HepG2 (cell line): ENCODE measurements around the gene NME1. TPM values are rescaled to one million over a fixed set of nuclear protein-coding genes. Genes with fewer than 3 reads are reported as not detected.

Experiments used
- BRCA1 ChIP-seq: sonication (generic); formaldehyde crosslinking; IDR thresholded peaks from 2 replicates; pipeline ENCODE4 v1.4.0; 2020; ENCODE audit warnings: missing genetic modification reagents
- CHD2 ChIP-seq: IDR thresholded peaks from 2 replicates; pipeline ENCODE4 v1.6.1; 2011; ENCODE audit warnings: low read depth, low read length, improper control_type of control experiment
- EEA1 ChIP-seq: sonication (generic); formaldehyde crosslinking; IDR thresholded peaks from 2 replicates; pipeline ENCODE4 v1.5.1; 2020; ENCODE audit warnings: mild to moderate bottlenecking, missing genetic modification reagents, borderline replicate concordance
- ERF ChIP-seq: IDR thresholded peaks from 2 replicates; pipeline ENCODE4 v1.6.1; 2018; ENCODE audit warnings: missing biosample characterization, missing genetic modification reagents
- IRF9 ChIP-seq: sonication (generic); formaldehyde crosslinking; IDR thresholded peaks from 2 replicates; pipeline ENCODE4 v1.8.0; 2022; ENCODE audit warnings: missing genetic modification reagents, mild to moderate bottlenecking, borderline replicate concordance
- JUNB ChIP-seq: sonication (generic); formaldehyde crosslinking; IDR thresholded peaks from 2 replicates; pipeline ENCODE4 v1.8.0; 2022; ENCODE audit warnings: missing genetic modification reagents, mild to moderate bottlenecking, borderline replicate concordance
- REL ChIP-seq: sonication (generic); formaldehyde crosslinking; conservative IDR thresholded peaks from 2 replicates; pipeline ENCODE4 v1.8.0; 2022; ENCODE audit warnings: mild to moderate bottlenecking, missing genetic modification reagents, moderate library complexity
- SALL1 ChIP-seq: sonication (generic); formaldehyde crosslinking; IDR thresholded peaks from 2 replicates; pipeline ENCODE4 v1.8.0; 2022; ENCODE audit warnings: mild to moderate bottlenecking, missing genetic modification reagents
- SRSF9 ChIP-seq: fragments of 200-400 bp; formaldehyde crosslinking; IDR thresholded peaks from 2 replicates; pipeline ENCODE4 v1.6.1; 2018; ENCODE audit warnings: borderline replicate concordance, mild to moderate bottlenecking, low read depth, low read length; ENCODE audit not compliant: insufficient read depth, poor library complexity, severe bottlenecking
- TMF1 ChIP-seq: sonication (generic); formaldehyde crosslinking; IDR thresholded peaks from 2 replicates; pipeline ENCODE4 v1.8.1; 2022; ENCODE audit warnings: low read depth, missing genetic modification reagents
- ZFP36L1 ChIP-seq: sonication (generic); formaldehyde crosslinking; IDR thresholded peaks from 2 replicates; pipeline ENCODE4 v1.8.0; 2022; ENCODE audit warnings: mild to moderate bottlenecking, missing genetic modification reagents, moderate library complexity
- ZNF180 ChIP-seq: sonication (generic); formaldehyde crosslinking; IDR thresholded peaks from 2 replicates; pipeline ENCODE4 v1.4.0; 2020; ENCODE audit warnings: low read depth, missing genetic modification reagents, borderline replicate concordance
- ZNF230 ChIP-seq: sonication (generic); formaldehyde crosslinking; IDR thresholded peaks from 2 replicates; pipeline ENCODE4 v1.4.0; 2020; ENCODE audit warnings: mild to moderate bottlenecking, missing genetic modification reagents
- ZNF569 ChIP-seq: sonication (generic); formaldehyde crosslinking; IDR thresholded peaks from 2 replicates; pipeline ENCODE4 v1.5.0; 2020; ENCODE audit warnings: mild to moderate bottlenecking, missing genetic modification reagents, moderate library complexity, borderline replicate concordance
- ZNF597 ChIP-seq: sonication (generic); formaldehyde crosslinking; IDR thresholded peaks from 2 replicates; pipeline ENCODE4 v1.5.0; 2020; ENCODE audit warnings: missing genetic modification reagents
- ZNF746 ChIP-seq: sonication (generic); formaldehyde crosslinking; IDR thresholded peaks from 2 replicates; pipeline ENCODE4 v1.8.0; 2022; ENCODE audit warnings: mild to moderate bottlenecking, missing genetic modification reagents
- ZNF781 ChIP-seq: sonication (generic); formaldehyde crosslinking; IDR thresholded peaks from 2 replicates; pipeline ENCODE4 v1.5.1; 2020; ENCODE audit warnings: borderline replicate concordance, mild to moderate bottlenecking, missing genetic modification reagents; ENCODE audit errors: not compliant biosample characterization
- ZNF790 ChIP-seq: sonication (generic); formaldehyde crosslinking; IDR thresholded peaks from 2 replicates; pipeline ENCODE4 v1.8.0; 2022; ENCODE audit warnings: missing genetic modification reagents, mild to moderate bottlenecking, borderline replicate concordance
- polyA plus RNA-seq, 8 experiments: library from polyadenylated mRNA; depleted of rRNA in 3 of 8; stranded (reverse) in 7 of 8; unstranded in 1 of 8; fragments of >200 nt; fragmentation: Illumina TruSeq in 4 of 8; extraction: Trizol in 4 of 8; gene quantifications; 2 replicates each; pipeline versions ENCODE4 v1.2.1 to v1.2.3, GENCODE V29; 2011 to 2016; ENCODE audit warnings: low read depth in 4 of 8, missing spikeins in 1 of 8, mixed read lengths in 1 of 8; ENCODE audit not compliant: insufficient read depth in 1 of 8
- total RNA-seq, 5 experiments: library from RNA; depleted of rRNA; stranded (reverse); fragments of >200 nt; fragmentation: Illumina TruSeq; extraction: Trizol; gene quantifications; 2 replicates each; pipeline ENCODE4 v1.2.3, GENCODE V29; 2016; ENCODE audit warnings: low read depth in 1 of 5
- TF ChIP-seq, protein P1 (sequence below): sonication (generic); formaldehyde crosslinking; IDR thresholded peaks from 2 replicates; pipeline ENCODE4 v1.5.0; 2020; ENCODE audit warnings: mild to moderate bottlenecking, missing genetic modification reagents
- TF ChIP-seq, protein P2 (sequence below): sonication (generic); formaldehyde crosslinking; IDR thresholded peaks from 2 replicates; pipeline ENCODE4 v1.4.0; 2020; ENCODE audit warnings: missing genetic modification reagents, mild to moderate bottlenecking, borderline replicate concordance

NME1 gene
- total and polyA plus RNA-seq, 2 of the 13 experiments (the other 11 are each of a cell fraction or from before 2014, with no cell fraction given), result 295 to 516 TPM

DNA sequence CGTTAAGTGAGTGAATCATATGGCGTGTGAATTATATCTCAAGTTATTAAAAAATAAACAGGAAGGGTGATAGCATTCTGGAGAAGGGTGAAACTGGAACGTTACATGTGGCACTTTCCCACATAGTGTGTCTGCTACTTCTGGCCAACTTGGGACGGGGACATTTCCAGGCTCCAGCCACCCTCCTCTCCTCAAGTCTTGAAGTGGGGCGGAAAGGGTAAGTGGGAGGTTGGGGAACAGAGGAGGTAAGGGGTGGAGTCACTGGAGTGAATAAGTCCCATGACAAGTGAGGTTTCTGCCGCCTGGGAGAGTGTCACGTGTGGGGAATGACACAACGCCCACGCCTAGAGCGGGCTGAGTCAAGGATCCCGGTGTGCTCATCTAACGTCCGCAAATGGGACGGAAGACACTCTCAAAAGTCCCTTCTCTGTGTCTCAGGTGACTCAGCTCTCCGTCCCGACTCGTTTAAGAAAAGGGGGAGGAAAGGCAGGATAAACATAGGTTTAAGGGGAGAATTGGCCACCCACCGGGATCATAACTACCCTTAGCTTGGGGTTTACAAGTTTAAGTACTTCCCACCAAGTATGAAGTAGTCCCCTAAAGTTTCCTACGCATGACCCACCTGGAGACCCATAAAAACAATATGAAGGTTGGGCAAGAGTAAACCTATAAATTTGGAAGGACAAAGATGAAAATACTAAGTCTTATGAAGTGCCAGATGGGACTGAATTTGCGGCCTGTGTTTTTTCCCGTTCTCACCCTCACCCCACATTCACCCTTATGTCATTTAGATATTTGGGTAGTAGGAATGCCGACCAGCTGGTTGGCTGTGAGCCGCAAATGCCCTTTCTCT lies 31.5 kb upstream of the NME1 start (continued):
- TF ChIP-seq REL (CRISPR knock-in tag), result peak; percentile 61; the same call in 1 of the 2 replicates
- TF ChIP-seq TMF1 (CRISPR knock-in tag), result no peak
- no peak for TF ChIP-seq EEA1
- TF ChIP-seq, protein P1, sequence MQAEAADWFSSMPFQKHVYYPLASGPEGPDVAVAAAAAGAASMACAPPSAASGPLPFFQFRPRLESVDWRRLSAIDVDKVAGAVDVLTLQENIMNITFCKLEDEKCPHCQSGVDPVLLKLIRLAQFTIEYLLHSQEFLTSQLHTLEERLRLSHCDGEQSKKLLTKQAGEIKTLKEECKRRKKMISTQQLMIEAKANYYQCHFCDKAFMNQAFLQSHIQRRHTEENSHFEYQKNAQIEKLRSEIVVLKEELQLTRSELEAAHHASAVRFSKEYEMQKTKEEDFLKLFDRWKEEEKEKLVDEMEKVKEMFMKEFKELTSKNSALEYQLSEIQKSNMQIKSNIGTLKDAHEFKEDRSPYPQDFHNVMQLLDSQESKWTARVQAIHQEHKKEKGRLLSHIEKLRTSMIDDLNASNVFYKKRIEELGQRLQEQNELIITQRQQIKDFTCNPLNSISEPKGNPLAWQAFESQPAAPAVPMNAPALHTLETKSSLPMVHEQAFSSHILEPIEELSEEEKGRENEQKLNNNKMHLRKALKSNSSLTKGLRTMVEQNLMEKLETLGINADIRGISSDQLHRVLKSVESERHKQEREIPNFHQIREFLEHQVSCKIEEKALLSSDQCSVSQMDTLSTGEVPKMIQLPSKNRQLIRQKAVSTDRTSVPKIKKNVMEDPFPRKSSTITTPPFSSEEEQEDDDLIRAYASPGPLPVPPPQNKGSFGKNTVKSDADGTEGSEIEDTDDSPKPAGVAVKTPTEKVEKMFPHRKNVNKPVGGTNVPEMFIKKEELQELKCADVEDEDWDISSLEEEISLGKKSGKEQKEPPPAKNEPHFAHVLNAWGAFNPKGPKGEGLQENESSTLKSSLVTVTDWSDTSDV, result no peak
- TF ChIP-seq JUNB (CRISPR knock-in tag), result no peak
- peak; percentile 63 for TF ChIP-seq IRF9 (CRISPR knock-in tag)
- TF ChIP-seq SALL1, result peak; percentile 82
- TF ChIP-seq SRSF9, result no peak
- no peak for TF ChIP-seq ZNF180
- TF ChIP-seq CHD2, result no peak
- TF ChIP-seq ZNF230 (CRISPR knock-in tag), result no peak
- TF ChIP-seq BRCA1 (CRISPR knock-in tag), result no peak
- TF ChIP-seq, protein P2, sequence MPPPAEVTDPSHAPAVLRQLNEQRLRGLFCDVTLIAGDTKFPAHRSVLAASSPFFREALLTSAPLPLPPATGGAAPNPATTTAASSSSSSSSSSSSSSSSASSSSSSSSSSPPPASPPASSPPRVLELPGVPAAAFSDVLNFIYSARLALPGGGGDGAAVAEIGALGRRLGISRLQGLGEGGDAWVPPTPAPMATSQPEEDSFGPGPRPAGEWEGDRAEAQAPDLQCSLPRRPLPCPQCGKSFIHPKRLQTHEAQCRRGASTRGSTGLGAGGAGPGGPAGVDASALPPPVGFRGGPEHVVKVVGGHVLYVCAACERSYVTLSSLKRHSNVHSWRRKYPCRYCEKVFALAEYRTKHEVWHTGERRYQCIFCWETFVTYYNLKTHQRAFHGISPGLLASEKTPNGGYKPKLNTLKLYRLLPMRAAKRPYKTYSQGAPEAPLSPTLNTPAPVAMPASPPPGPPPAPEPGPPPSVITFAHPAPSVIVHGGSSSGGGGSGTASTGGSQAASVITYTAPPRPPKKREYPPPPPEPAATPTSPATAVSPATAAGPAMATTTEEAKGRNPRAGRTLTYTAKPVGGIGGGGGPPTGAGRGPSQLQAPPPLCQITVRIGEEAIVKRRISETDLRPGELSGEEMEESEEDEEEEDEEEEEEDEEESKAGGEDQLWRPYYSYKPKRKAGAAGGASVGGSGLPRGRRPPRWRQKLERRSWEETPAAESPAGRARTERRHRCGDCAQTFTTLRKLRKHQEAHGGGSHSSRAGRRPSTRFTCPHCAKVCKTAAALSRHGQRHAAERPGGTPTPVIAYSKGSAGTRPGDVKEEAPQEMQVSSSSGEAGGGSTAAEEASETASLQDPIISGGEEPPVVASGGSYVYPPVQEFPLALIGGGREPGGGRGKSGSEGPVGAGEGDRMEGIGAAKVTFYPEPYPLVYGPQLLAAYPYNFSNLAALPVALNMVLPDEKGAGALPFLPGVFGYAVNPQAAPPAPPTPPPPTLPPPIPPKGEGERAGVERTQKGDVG (CRISPR knock-in tag), result no peak
- no peak for TF ChIP-seq ZNF597 (CRISPR knock-in tag)
- no peak for TF ChIP-seq ZNF781 (CRISPR knock-in tag)
- no peak for TF ChIP-seq ZNF790 (CRISPR knock-in tag)
- no peak for TF ChIP-seq ZNF569
- TF ChIP-seq ZFP36L1 (CRISPR knock-in tag), result no peak
- no peak for TF ChIP-seq ZNF746 (CRISPR knock-in tag)
- TF ChIP-seq ERF, result peak; percentile 38; the same call in 1 of the 2 replicates
